Small intestine (tissue), 7 donors: ENCODE data around the gene N4BP2. TPM values are rescaled to one million over a fixed set of nuclear protein-coding genes. Genes with fewer than 3 reads are reported as not detected.

Source experiments
- DNase-seq, 2 donors: peaks; one replicate each; pipeline versions ENCODE4 v3.0.0 to v3.0.0-alpha.2; 2013
- FAIRE-seq: peaks from 2 replicates; lab custom pipeline; 2012; peaks lifted over from hg19 to GRCh38; lab: Jason Lieb, UNC
- H3K27ac ChIP-seq, 3 donors: one replicate each; pipeline ENCODE4 v1.5.1; 2013; ENCODE audit warnings: low read length in 2 of 3, mild to moderate bottlenecking in 2 of 3, control low read depth in 1 of 3, inconsistent platforms in 1 of 3, low read depth in 1 of 3, moderate library complexity in 1 of 3
- H3K27me3 ChIP-seq, 3 donors: one replicate each; pipeline ENCODE4 v1.6.1; 2013; ENCODE audit warnings: low read length in 3 of 3, inconsistent platforms in 1 of 3; ENCODE audit not compliant: control insufficient read depth in 3 of 3, insufficient read depth in 3 of 3
- H3K36me3 ChIP-seq, 3 donors: one replicate each; pipeline ENCODE4 v1.6.1; 2013; ENCODE audit warnings: low read length in 3 of 3, inconsistent platforms in 1 of 3, low read depth in 1 of 3, mild to moderate bottlenecking in 1 of 3, moderate library complexity in 1 of 3; ENCODE audit not compliant: control insufficient read depth in 3 of 3, insufficient read depth in 2 of 3
- H3K4me1 ChIP-seq, 3 donors: one replicate each; pipeline ENCODE4 v1.6.1; 2013; ENCODE audit warnings: low read length in 2 of 3, inconsistent platforms in 1 of 3, low read depth in 1 of 3, mild to moderate bottlenecking in 1 of 3, moderate library complexity in 1 of 3; ENCODE audit not compliant: control insufficient read depth in 3 of 3, insufficient read depth in 2 of 3
- H3K4me3 ChIP-seq, 3 donors: one replicate each; pipeline ENCODE4 v1.5.1; 2013; ENCODE audit warnings: low read length in 3 of 3, control low read depth in 1 of 3, inconsistent platforms in 1 of 3, low read depth in 1 of 3, mild to moderate bottlenecking in 1 of 3, moderate library complexity in 1 of 3
- H3K9me3 ChIP-seq, 2 donors: one replicate each; pipeline ENCODE4 v1.6.1; 2013; ENCODE audit warnings: low read depth in 1 of 2, low read length in 1 of 2; ENCODE audit not compliant: control insufficient read depth in 2 of 2, insufficient read depth in 1 of 2
- WGBS, 3 donors: extraction: QIAGEN DNeasy Blood & Tissue Kit; methylation state at CpG; one replicate each; pipeline ENCODE4 v1.1.7; 2013; 5-methylcytosine and 5-hydroxymethylcytosine counted together
- polyA plus RNA-seq, 4 donors: library from polyadenylated mRNA; stranded (reverse) in 3 of 4; unstranded in 1 of 4; fragments of 200-250 nt in 3 of 4; fragments of 120-200 nt in 1 of 4; gene quantifications; one replicate each; pipeline versions ENCODE4 v1.2.1 to v1.2.3, GENCODE V29; 2013
- donor health status: healthy with polysubstance abuse.
- donor health status: control.
- donor health status: control.
- donor health status: Bipolar disorder and iron deficiency.
- donor health status: healthy.

N4BP2 gene
- polyA plus RNA-seq, 4 donors: 1.1 to 18.3 (median 1.6) TPM

GRCh38 chr4:40196724-40197281 lies 140.2 kb downstream of the N4BP2 start, which contains the start of gene RHOH:
TSS of gene RHOH (plus strand) at chr4:40197031. CDS start at chr4:40243387, 46,356 bp downstream.
- no peak for FAIRE-seq
- Histone ChIP-seq H3K9me3 (no peaks in the 10 kb centered on the region), H3K27ac (peak within 1 kb of the TSS in 2 of 3 donors; percentile 73 to 92)

GRCh38 chr4:40197879-40198689 lies 141.4 kb downstream of the N4BP2 start:
- DNase-seq (no peak), FAIRE-seq (no peak)
- Histone ChIP-seq H3K9me3 (no peaks in the 10 kb centered on the region), H3K27me3 (no peaks in the 10 kb centered on the region), H3K4me1 (peaks cover 0 to 14% (median 0%) of the 10 kb centered on the region in 3 donors), H3K27ac (peak overlapping the region in 2 of 3 donors; percentile 24 to 92), H3K4me3 (peak overlapping the region; percentile 14 to 69 (median 52)), H3K36me3 (no peaks in the 10 kb centered on the region)
- WGBS, 3 donors: 61 to 74% (median 67%) methylated on average over 15 of the region's 15 CpGs

More at GRCh38 chr4:40196724-40197281, 140.2 kb downstream of the N4BP2 start, which contains the start of gene RHOH:
- 52 to 80% (median 68%) methylated on average over 14 of the region's 14 CpGs for WGBS, 3 donors
- Histone ChIP-seq H3K27me3 (no peaks in the 10 kb centered on the region), H3K36me3 (no peaks in the 10 kb centered on the region), H3K4me1 (peaks cover 0 to 27% (median 0%) of the 10 kb centered on the region in 3 donors), H3K4me3 (peak within 1 kb of the TSS in 2 of 3 donors; percentile 52 to 69)
- peak in 1 of 2 donors; percentile 45 for DNase-seq

GRCh38 chr4:40199179-40199670 lies 142.6 kb downstream of the N4BP2 start:
- no peak for FAIRE-seq
- no peaks in the 10 kb centered on the region for H3K9me3 ChIP-seq
- no peaks in the 10 kb centered on the region for H3K36me3 ChIP-seq
- H3K27ac ChIP-seq: peak overlapping the region; percentile 20 to 88 (median 73)
- H3K4me1 ChIP-seq: peaks cover 0 to 9% (median 1%) of the 10 kb centered on the region in 3 donors
- 66 to 78% (median 67%) methylated on average over 6 of the region's 6 CpGs for WGBS, 3 donors
- no peak for DNase-seq
- peak overlapping the region; percentile 4 to 43 (median 32) for H3K4me3 ChIP-seq
- no peaks in the 10 kb centered on the region for H3K27me3 ChIP-seq

- Histone ChIP-seq H3K27me3 (no peaks in the 10 kb centered on the region), H3K36me3 (no peaks in the 10 kb centered on the region), H3K27ac (peak overlapping the region in 2 of 3 donors; percentile 73 to 88), H3K9me3 (no peaks in the 10 kb centered on the region), H3K4me1 (peaks cover 0 to 4% (median 4%) of the 10 kb centered on the region in 3 donors), H3K4me3 (peak overlapping the region in 2 of 3 donors; percentile 32 to 42)
- FAIRE-seq (no peak), DNase-seq (peak in 1 of 2 donors; percentile 71)
- 61 to 80% (median 65%) methylated on average over 15 of the region's 15 CpGs for WGBS, 3 donors
Measured at GRCh38 chr4:40199999-40200874, 143.6 kb downstream of the N4BP2 start.

- WGBS, 3 donors: 37 to 44% (median 40%) methylated on average over 13 of the region's 13 CpGs
- Histone ChIP-seq H3K9me3 (no peaks in the 10 kb centered on the region), H3K36me3 (no peaks in the 10 kb centered on the region), H3K27me3 (no peaks in the 10 kb centered on the region), H3K4me1 (peaks cover 0 to 4% (median 0%) of the 10 kb centered on the region in 3 donors), H3K27ac (peak overlapping the region in 2 of 3 donors; percentile 70 to 88), H3K4me3 (peak overlapping the region in 2 of 3 donors; percentile 18 to 42)
- DNase-seq (peak in 1 of 2 donors; percentile 61), FAIRE-seq (no peak)
Measured at GRCh38 chr4:40200875-40201801, 144.5 kb downstream of the N4BP2 start.

- WGBS, 3 donors: 78 to 93% (median 82%) methylated on average over 4 of the region's 4 CpGs
- FAIRE-seq (no peak), DNase-seq (no peak)
- Histone ChIP-seq H3K4me1 (peaks cover 0 to 4% (median 0%) of the 10 kb centered on the region in 3 donors), H3K9me3 (no peaks in the 10 kb centered on the region), H3K27ac (peak overlapping the region in 2 of 3 donors; percentile 76), H3K36me3 (no peaks in the 10 kb centered on the region), H3K27me3 (no peaks in the 10 kb centered on the region), H3K4me3 (no peak overlapping the region)
Measured at GRCh38 chr4:40201898-40202297, 145.2 kb downstream of the N4BP2 start.

GRCh38 chr4:40202474-40202873 lies 145.8 kb downstream of the N4BP2 start:
- Histone ChIP-seq H3K4me1 (peaks cover 0 to 4% (median 0%) of the 10 kb centered on the region in 3 donors), H3K4me3 (peak overlapping the region in 1 of 3 donors; percentile 0), H3K9me3 (no peaks in the 10 kb centered on the region), H3K27ac (peak overlapping the region in 2 of 3 donors; percentile 63 to 72), H3K36me3 (no peaks in the 10 kb centered on the region), H3K27me3 (no peaks in the 10 kb centered on the region)
- FAIRE-seq (no peak), DNase-seq (no peak)
- 63 to 81% (median 74%) methylated on average over 3 of the region's 3 CpGs for WGBS, 3 donors
